GM23248 (cell line): Measurements from ENCODE around the gene LRRC2.

Experiments
- EZH2 ChIP-seq: fragments of 200-600 bp; sonication (generic); IDR thresholded peaks from 2 replicates; pipeline ENCODE4 v1.6.1; 2018; ENCODE audit warnings: antibody characterized with exemption, mild to moderate bottlenecking; ENCODE audit not compliant: insufficient read depth, poor library complexity, severe bottlenecking
- EZH2phosphoT487 ChIP-seq: fragments of 200-600 bp; sonication (generic); IDR thresholded peaks from 2 replicates; pipeline ENCODE4 v1.6.1; 2018; ENCODE audit warnings: antibody characterized with exemption, moderate library complexity, mild to moderate bottlenecking, low read depth; ENCODE audit not compliant: insufficient read depth

GRCh38 chr3:46504789-46505188 lies 61.3 kb downstream of the LRRC2 start:
- no peak for TF ChIP-seq EZH2
- TF ChIP-seq EZH2phosphoT487, result no peak
